Body of pancreas (tissue), 4 donors: ENCODE data around the gene METRNL. TPM values are rescaled to one million over a fixed set of nuclear protein-coding genes. Genes with fewer than 3 reads are reported as not detected.

Experiments used
- ATAC-seq: fragments of 150-250 bp; one replicate; pipeline ENCODE4 v1.9.1; 2016
- DNase-seq, 4 donors: peaks; one replicate each; pipeline ENCODE4 v3.0.0-alpha.2; 2019
- H3K27ac ChIP-seq, 4 donors: fragments of 200-600 bp; sonication (generic); 1 replicate in 3 of 4; 2 replicates in 1 of 4; pipeline versions ENCODE4 v1.5.1 to v1.6.1; 2016 to 2019; ENCODE audit warnings: mild to moderate bottlenecking in 1 of 4, mixed read lengths in 1 of 4, moderate library complexity in 1 of 4
- H3K27me3 ChIP-seq, 2 donors: fragments of 200-600 bp; sonication (generic); one replicate each; pipeline ENCODE4 v1.6.0; 2016; ENCODE audit warnings: mild to moderate bottlenecking in 1 of 2
- H3K36me3 ChIP-seq, 2 donors: fragments of 200-600 bp; sonication (generic); replicated peaks in 1 of 2; 2 replicates each; pipeline ENCODE4 v1.5.1; 2016; ENCODE audit warnings: low read depth in 2 of 2; ENCODE audit not compliant: insufficient read depth in 1 of 2
- H3K4me1 ChIP-seq: fragments of 200-600 bp; sonication (generic); one replicate; pipeline ENCODE4 v1.6.0; 2016
- H3K4me3 ChIP-seq, 2 donors: fragments of 200-600 bp; sonication (generic); 1 replicate in 1 of 2; 2 replicates in 1 of 2; pipeline ENCODE4 v1.5.1; 2016 to 2019
- H3K9me3 ChIP-seq, 3 donors: fragments of 200-600 bp; sonication (generic); 1 replicate in 2 of 3; 2 replicates in 1 of 3; pipeline ENCODE4 v1.5.1; 2016
- POLR2A ChIP-seq, 3 donors: fragments of 450-650 bp; IDR thresholded peaks; one replicate each; pipeline ENCODE4 v1.6.1; 2016; ENCODE audit warnings: antibody characterized with exemption in 3 of 3, mild to moderate bottlenecking in 2 of 3
- WGBS, 2 donors: methylation state at CpG; one replicate each; pipeline ENCODE4 v1.1.5; 2017; 5-methylcytosine and 5-hydroxymethylcytosine counted together
- intact Hi-C: fragments of 100-400 bp; cut with DNase I; formaldehyde crosslinking; loops from one replicate; pipeline ENCODE4 v1.15.1; 2023
- total RNA-seq, 2 donors: library from RNA; depleted of rRNA; stranded (reverse); fragments of >200 nt; gene quantifications; one replicate each; pipeline ENCODE4 v1.1.0, GENCODE V29; 2016
- TF ChIP-seq, protein P1 (sequence below), 7 experiments: fragments of 450-650 bp in 4 of 7; fragments of 200-600 bp in 3 of 7; sonication (generic) in 3 of 7; IDR thresholded peaks; one replicate each; pipeline ENCODE4 v1.5.1; 2016 to 2019; ENCODE audit warnings: antibody characterized with exemption in 7 of 7

METRNL gene
- total RNA-seq, 2 donors from 2014 or later: 21.3 to 26.4 TPM

GRCh38 chr17:83083368-83084201 lies 4.2 kb downstream of the METRNL start:
- no peak for TF ChIP-seq POLR2A (IDR thresholded peaks at IDR 0.05)
- TF ChIP-seq, protein P1, sequence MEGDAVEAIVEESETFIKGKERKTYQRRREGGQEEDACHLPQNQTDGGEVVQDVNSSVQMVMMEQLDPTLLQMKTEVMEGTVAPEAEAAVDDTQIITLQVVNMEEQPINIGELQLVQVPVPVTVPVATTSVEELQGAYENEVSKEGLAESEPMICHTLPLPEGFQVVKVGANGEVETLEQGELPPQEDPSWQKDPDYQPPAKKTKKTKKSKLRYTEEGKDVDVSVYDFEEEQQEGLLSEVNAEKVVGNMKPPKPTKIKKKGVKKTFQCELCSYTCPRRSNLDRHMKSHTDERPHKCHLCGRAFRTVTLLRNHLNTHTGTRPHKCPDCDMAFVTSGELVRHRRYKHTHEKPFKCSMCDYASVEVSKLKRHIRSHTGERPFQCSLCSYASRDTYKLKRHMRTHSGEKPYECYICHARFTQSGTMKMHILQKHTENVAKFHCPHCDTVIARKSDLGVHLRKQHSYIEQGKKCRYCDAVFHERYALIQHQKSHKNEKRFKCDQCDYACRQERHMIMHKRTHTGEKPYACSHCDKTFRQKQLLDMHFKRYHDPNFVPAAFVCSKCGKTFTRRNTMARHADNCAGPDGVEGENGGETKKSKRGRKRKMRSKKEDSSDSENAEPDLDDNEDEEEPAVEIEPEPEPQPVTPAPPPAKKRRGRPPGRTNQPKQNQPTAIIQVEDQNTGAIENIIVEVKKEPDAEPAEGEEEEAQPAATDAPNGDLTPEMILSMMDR (IDR thresholded peaks at IDR 0.05): no peak
- DNase-seq: peak in 1 of 4 donors; percentile 53
- Histone ChIP-seq H3K27ac (peak overlapping the region; percentile 50 to 76 (median 62)), H3K4me3 (no peak overlapping the region), H3K4me1 (peaks cover 41% of the 10 kb centered on the region), H3K36me3 (no peaks in the 10 kb centered on the region), H3K27me3 (no peaks in the 10 kb centered on the region), H3K9me3 (no peaks in the 10 kb centered on the region)
- intact Hi-C loops: no loop called here
- ATAC-seq: no peak
- 56 to 67% methylated on average over 20 to 25 of the region's 25 CpGs for WGBS, 2 donors

DNA sequence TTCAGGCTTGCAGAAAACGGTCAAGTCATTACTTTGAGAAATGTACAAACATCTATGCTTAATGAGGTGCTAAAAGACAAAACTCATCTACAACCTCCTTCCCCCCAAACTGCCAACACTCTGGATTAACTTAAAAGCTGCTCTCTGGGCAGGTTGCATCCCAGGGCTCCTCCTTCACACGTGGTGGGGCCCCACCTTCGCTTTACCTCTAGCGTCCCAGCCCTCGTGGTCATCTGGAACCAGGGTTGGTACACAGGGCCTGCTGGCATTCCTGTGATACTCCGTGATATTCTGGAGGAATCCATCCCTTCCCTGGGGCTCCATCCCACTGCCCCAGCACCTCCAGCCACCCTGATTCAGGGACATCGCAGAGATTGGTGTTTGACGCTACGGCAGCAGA lies 4.8 kb downstream of the METRNL start:
- H3K27me3 ChIP-seq: no peaks in the 10 kb centered on the region
- no peaks in the 10 kb centered on the region for H3K9me3 ChIP-seq
- no peak for ATAC-seq
- H3K4me1 ChIP-seq: peaks cover 45% of the 10 kb centered on the region
- H3K27ac ChIP-seq: peak overlapping the region; percentile 50 to 76 (median 62)
- no peaks in the 10 kb centered on the region for H3K36me3 ChIP-seq
- intact Hi-C loops: no loop called here
- TF ChIP-seq, protein P1 (IDR thresholded peaks at IDR 0.05): no peak
- no peak for TF ChIP-seq POLR2A (IDR thresholded peaks at IDR 0.05)
- H3K4me3 ChIP-seq: no peak overlapping the region
- 74 to 80% methylated on average over 9 of the region's 9 CpGs for WGBS, 2 donors
- no peak for DNase-seq

DNA sequence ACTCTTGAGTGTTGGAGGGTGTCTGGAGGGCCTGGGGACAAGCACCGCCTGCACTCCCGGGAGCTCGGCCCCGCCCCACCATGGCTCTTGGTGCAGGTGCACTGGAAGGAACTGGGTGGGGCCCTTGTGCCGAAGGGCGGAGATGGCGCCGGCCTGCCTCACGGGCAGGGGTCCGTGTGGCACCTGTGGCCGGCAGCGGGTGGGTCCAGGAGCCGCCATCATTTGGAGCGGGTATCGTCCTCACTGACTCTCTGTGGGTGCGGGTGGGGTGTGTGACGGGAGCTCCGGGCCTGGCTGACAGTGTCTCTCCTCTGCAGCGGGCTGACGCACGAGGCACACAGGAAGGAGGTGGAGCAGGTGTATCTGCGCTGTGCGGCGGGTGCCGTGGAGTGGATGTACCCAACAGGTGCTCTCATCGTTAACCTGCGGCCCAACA lies 5.2 kb downstream of the METRNL start:
- Histone ChIP-seq H3K4me1 (peaks cover 49% of the 10 kb centered on the region), H3K9me3 (no peaks in the 10 kb centered on the region), H3K27me3 (no peaks in the 10 kb centered on the region), H3K4me3 (no peak overlapping the region), H3K36me3 (no peaks in the 10 kb centered on the region), H3K27ac (peak overlapping the region in 2 of 4 donors; percentile 54 to 76)
- DNase-seq: no peak
- WGBS, 2 donors: 91 to 96% methylated on average over 11 to 27 of the region's 27 CpGs
- TF ChIP-seq POLR2A (IDR thresholded peaks at IDR 0.05): no peak
- TF ChIP-seq, protein P1 (IDR thresholded peaks at IDR 0.05): no peak
- ATAC-seq: no peak
- intact Hi-C loops: no loop called here

GRCh38 chr17:83085103-83085502 lies 5.7 kb downstream of the METRNL start:
- H3K4me3 ChIP-seq: no peak overlapping the region

More at GRCh38 chr17:83085103-83085502, 5.7 kb downstream of the METRNL start:
- no peak for TF ChIP-seq POLR2A (IDR thresholded peaks at IDR 0.05)
- TF ChIP-seq, protein P1 (IDR thresholded peaks at IDR 0.05): no peak
- intact Hi-C loops: no loop called here
- peaks cover 52% of the 10 kb centered on the region for H3K4me1 ChIP-seq
- 89 to 91% methylated on average over 15 to 22 of the region's 22 CpGs for WGBS, 2 donors
- no peaks in the 10 kb centered on the region for H3K9me3 ChIP-seq
- H3K27me3 ChIP-seq: no peaks in the 10 kb centered on the region
- ATAC-seq (no peak), DNase-seq (no peak)
- H3K27ac ChIP-seq: no peak overlapping the region
- no peaks in the 10 kb centered on the region for H3K36me3 ChIP-seq
